Common myeloid progenitor, CD34-positive (primary cell): ENCODE results near the gene SLC8A1.
A peak's percentile ranks its signal among the peaks of the same experiment; 100 is the strongest.

Experiments
- CTCF ChIA-PET: fragments of 350-600 bp; sonication (Branson Sonifier 250); formaldehyde crosslinking; loops from one replicate; lab custom pipeline; 2021; ENCODE audit warnings: antibody characterized with exemption; lab: Charles Lee
- POLR2A ChIA-PET: fragments of 350-600 bp; sonication (Branson Sonifier 250); formaldehyde crosslinking; loops from one replicate; lab custom pipeline; 2021; ENCODE audit warnings: antibody characterized with exemption; lab: Charles Lee
- DNase-seq, 3 donors: peaks; one replicate each; pipeline versions ENCODE4 v3.0.0 to v3.0.0-alpha.2; 2013
- H3K27ac ChIP-seq, 2 experiments: 1 replicate in 1 of 2; 2 replicates in 1 of 2; pipeline ENCODE4 v1.7.0; 2013; ENCODE audit warnings: inconsistent platforms in 2 of 2, low read length in 2 of 2, mild to moderate bottlenecking in 2 of 2, low read depth in 1 of 2, moderate library complexity in 1 of 2; ENCODE audit not compliant: severe bottlenecking in 2 of 2, insufficient read depth in 1 of 2, poor library complexity in 1 of 2
- H3K27me3 ChIP-seq, 5 experiments: replicated peaks in 2 of 5; 1 replicate in 3 of 5; 2 replicates in 2 of 5; pipeline versions ENCODE4 v1.6.1 to v1.7.0; 2013; ENCODE audit warnings: low read length in 4 of 5, mild to moderate bottlenecking in 2 of 5, moderate library complexity in 2 of 5, inconsistent platforms in 1 of 5; ENCODE audit not compliant: insufficient read depth in 5 of 5, control insufficient read depth in 4 of 5
- H3K36me3 ChIP-seq, 4 experiments: 1 replicate in 2 of 4; 2 replicates in 2 of 4; pipeline versions ENCODE4 v1.6.1 to v1.7.0; 2013; ENCODE audit warnings: low read length in 3 of 4, control low read depth in 1 of 4, mild to moderate bottlenecking in 1 of 4; ENCODE audit not compliant: control insufficient read depth in 4 of 4, insufficient read depth in 4 of 4
- H3K4me1 ChIP-seq, 4 experiments: 1 replicate in 3 of 4; 2 replicates in 1 of 4; pipeline versions ENCODE4 v1.6.1 to v1.7.1; 2013; ENCODE audit warnings: low read length in 3 of 4, mild to moderate bottlenecking in 3 of 4, control low read depth in 1 of 4, inconsistent platforms in 1 of 4, moderate library complexity in 1 of 4; ENCODE audit not compliant: control insufficient read depth in 4 of 4, insufficient read depth in 4 of 4; ENCODE audit errors: control extremely low read depth in 1 of 4
- H3K4me3 ChIP-seq, 7 experiments: 1 replicate in 4 of 7; 2 replicates in 3 of 7; pipeline versions ENCODE4 v1.5.1 to v1.7.0; 2013; ENCODE audit warnings: mild to moderate bottlenecking in 7 of 7, low read length in 6 of 7, moderate library complexity in 6 of 7, inconsistent platforms in 2 of 7, low read depth in 2 of 7, control low read depth in 1 of 7; ENCODE audit not compliant: insufficient read depth in 4 of 7, control insufficient read depth in 1 of 7; ENCODE audit errors: extremely low read depth in 1 of 7
- H3K9me3 ChIP-seq, 5 experiments: 1 replicate in 4 of 5; 2 replicates in 1 of 5; pipeline versions ENCODE4 v1.6.1 to v1.7.1; 2013; ENCODE audit warnings: low read length in 4 of 5, mild to moderate bottlenecking in 2 of 5, inconsistent platforms in 1 of 5, low read depth in 1 of 5, moderate library complexity in 1 of 5; ENCODE audit not compliant: control insufficient read depth in 4 of 5, insufficient read depth in 2 of 5; ENCODE audit errors: control extremely low read depth in 1 of 5
- WGBS: methylation state at CpG from one replicate; pipeline ENCODE4 v1.1.5; 2013; ENCODE audit not compliant: insufficient coverage; 5-methylcytosine and 5-hydroxymethylcytosine counted together

Gene SLC8A1

DNA sequence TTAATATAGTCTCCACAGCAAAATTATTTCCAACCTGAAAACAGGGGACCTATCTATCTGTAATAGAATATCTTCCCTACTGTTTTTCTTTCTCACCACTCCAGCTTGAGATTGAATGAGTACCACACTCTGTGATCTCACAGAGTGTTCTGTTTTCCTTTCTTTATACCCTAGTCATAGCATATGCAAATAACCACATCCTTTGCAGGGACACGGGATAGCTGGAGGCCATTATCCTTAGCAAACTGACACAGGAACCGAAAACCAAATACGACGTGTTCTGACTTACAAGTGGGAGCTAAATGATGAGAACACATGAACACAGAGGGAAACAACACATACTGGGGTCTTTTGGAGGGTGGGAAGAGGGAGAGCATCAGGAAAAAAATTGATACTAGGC is 224.7 kb downstream of the SLC8A1 start:
- Histone ChIP-seq H3K4me3 (no peak overlapping the region), H3K9me3 (no peaks in the 10 kb centered on the region), H3K27me3 (no peaks in the 10 kb centered on the region), H3K27ac (no peak overlapping the region), H3K4me1 (no peaks in the 10 kb centered on the region), H3K36me3 (no peaks in the 10 kb centered on the region)
- POLR2A ChIA-PET, result no interaction called here
- WGBS, result 86% methylated on average over 1 of the region's 4 CpGs
- CTCF ChIA-PET, result no interaction called here
- DNase-seq, result no peak

DNA sequence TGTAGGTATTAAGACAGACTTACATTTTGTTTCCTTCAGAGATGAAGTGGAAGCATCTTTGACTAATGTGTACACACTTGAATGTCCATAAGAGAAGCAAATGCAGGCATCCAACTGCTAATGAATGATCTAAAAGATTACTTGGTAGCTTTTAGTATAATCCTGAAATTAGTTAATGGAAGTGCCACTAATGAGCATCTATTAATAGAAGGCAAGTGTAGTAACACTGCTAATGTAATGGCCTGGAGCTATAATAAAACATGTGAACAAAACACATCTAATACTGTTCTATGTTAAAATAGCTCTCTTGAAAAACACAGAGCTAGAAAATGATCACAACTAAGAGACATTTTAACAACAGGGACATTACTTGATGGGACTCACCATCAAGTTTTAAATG is 225.3 kb downstream of the SLC8A1 start:
- Histone ChIP-seq H3K9me3 (no peaks in the 10 kb centered on the region), H3K36me3 (no peaks in the 10 kb centered on the region), H3K27me3 (no peaks in the 10 kb centered on the region), H3K4me3 (no peak overlapping the region), H3K4me1 (no peaks in the 10 kb centered on the region), H3K27ac (no peak overlapping the region)
- POLR2A ChIA-PET, result no interaction called here
- no peak for DNase-seq
- CTCF ChIA-PET, result no interaction called here

GRCh38 chr2:40225670-40226210 is 226.2 kb downstream of the SLC8A1 start:
- ChIA-PET POLR2A (no interaction called here), CTCF (no interaction called here)
- Histone ChIP-seq H3K27ac (no peak overlapping the region), H3K4me3 (no peak overlapping the region), H3K36me3 (no peaks in the 10 kb centered on the region), H3K27me3 (no peaks in the 10 kb centered on the region), H3K4me1 (no peaks in the 10 kb centered on the region), H3K9me3 (no peaks in the 10 kb centered on the region)
- no CpG with 5 or more reads among the region's 2 CpGs for whole genome bisulfite sequencing
- DNase-seq, result no peak

GRCh38 chr2:40224318-40224717 is 227.6 kb downstream of the SLC8A1 start:
- H3K4me3 ChIP-seq, result no peak overlapping the region
- CTCF ChIA-PET, result no interaction called here
- 100% methylated on average over 1 of the region's 4 CpGs for WGBS
- DNase-seq, result no peak
- H3K4me1 ChIP-seq, result no peaks in the 10 kb centered on the region
- POLR2A ChIA-PET, result no interaction called here
- H3K27ac ChIP-seq, result no peak overlapping the region
- no peaks in the 10 kb centered on the region for H3K9me3 ChIP-seq
- H3K36me3 ChIP-seq, result no peaks in the 10 kb centered on the region
- H3K27me3 ChIP-seq, result no peaks in the 10 kb centered on the region

DNA sequence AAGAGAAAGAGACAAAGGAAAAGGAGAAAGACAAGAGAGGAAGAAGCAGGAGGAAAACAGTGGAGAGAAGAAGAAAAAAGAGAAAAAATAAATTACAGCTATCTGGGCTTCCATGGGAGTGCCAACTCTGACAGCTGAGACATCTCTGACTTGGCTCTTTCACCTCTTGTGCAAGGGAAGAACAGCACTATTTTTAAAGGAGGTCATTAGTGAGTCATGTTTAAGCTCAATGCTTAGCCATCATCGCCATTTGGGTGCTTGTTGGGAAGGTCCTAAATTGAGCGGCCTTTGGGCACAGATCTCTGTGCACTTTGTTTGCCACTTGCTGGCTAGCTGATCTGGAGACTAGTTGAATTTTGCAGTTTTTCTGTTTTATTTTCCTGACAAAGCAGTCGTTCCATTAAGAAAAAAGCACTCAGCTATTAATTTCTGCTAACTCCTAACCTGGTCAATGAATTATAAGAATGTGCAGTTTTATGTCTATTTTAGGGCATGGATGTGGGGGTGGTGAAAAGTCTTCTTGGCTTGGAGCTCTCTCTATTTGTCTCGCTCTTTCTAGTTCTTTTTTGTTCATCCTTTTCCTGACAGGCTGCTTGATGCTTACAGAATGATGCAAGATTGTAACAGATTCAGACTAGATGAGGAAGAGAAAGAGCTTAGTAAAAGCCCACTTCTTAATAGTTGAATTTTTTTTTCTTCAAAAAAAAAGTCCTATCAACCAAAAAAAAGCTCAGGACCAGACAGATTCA is 231.5 kb downstream of the SLC8A1 start:
- Histone ChIP-seq H3K4me3 (no peak overlapping the region), H3K36me3 (no peaks in the 10 kb centered on the region), H3K27me3 (no peaks in the 10 kb centered on the region), H3K27ac (no peak overlapping the region), H3K9me3 (no peaks in the 10 kb centered on the region), H3K4me1 (peaks cover 0 to 9% (median 4%) of the 10 kb centered on the region in 4 experiments)
- POLR2A ChIA-PET, result no interaction called here
- WGBS, result 100% methylated on average over 3 of the region's 4 CpGs
- DNase-seq, result no peak
- CTCF ChIA-PET, result interaction anchor here (0.5 kb wide), 1 partner anchor 1278 kb away, joined by 3 read pairs; no protein-coding TSS in a partner anchor

DNA sequence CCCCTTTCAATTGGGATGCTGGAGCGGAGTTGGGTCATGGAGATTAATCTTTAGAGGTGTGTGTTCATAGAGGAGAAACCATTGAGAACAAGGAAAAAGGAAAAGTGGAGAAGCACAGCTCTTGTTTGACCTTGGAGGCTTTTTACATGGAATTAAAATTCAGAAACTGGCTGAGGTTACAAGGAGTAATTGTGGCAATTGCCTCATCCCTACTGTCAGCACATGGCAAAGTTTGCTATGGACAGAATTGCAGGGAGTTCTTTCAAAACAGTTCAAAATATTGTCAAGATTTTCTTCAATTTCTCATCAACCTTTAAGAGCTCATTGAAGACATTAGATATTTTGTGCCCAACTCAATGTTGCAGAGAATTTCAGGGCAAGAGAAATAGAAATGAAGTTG is 232.7 kb downstream of the SLC8A1 start:
- peaks cover 0 to 9% (median 4%) of the 10 kb centered on the region in 4 experiments for H3K4me1 ChIP-seq
- no peaks in the 10 kb centered on the region for H3K9me3 ChIP-seq
- no peaks in the 10 kb centered on the region for H3K27me3 ChIP-seq
- no peak for DNase-seq
- no peak overlapping the region for H3K27ac ChIP-seq
- CTCF ChIA-PET, result no interaction called here
- no peak overlapping the region for H3K4me3 ChIP-seq
- WGBS, result 100% methylated on average over 1 of the region's 1 CpG
- no peaks in the 10 kb centered on the region for H3K36me3 ChIP-seq
- POLR2A ChIA-PET, result no interaction called here

DNA sequence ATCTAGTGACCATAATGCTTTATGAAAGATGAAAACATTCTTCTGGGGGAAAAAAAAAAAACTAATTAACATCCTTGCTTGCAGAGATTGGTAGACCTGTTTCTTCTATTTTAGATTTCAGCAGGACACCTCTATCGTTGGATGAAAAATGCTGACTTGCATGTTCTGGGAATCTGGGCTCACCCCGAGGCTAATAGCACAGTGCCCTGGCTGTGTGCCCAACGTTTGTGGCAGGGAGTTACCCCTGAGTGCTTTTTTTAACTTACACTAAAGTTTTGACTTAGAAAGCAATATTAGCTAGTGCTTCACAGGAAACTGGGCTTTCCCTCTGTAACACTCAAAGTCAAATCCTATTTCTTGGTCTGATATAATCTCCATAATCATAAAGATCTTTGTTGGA is 233.2 kb downstream of the SLC8A1 start:
- Histone ChIP-seq H3K36me3 (no peaks in the 10 kb centered on the region), H3K4me1 (peaks cover 0 to 9% (median 4%) of the 10 kb centered on the region in 4 experiments), H3K9me3 (no peaks in the 10 kb centered on the region), H3K27ac (no peak overlapping the region), H3K27me3 (no peaks in the 10 kb centered on the region), H3K4me3 (no peak overlapping the region)
- DNase-seq, result peak; percentile 7 to 68 (median 51)
- CTCF ChIA-PET, result no interaction called here
- WGBS, result 0% methylated on average over 1 of the region's 3 CpGs
- POLR2A ChIA-PET, result no interaction called here
